HFFc6 (cell line): ENCODE measurements around the gene ITPR1. TPM values are rescaled to one million over a fixed set of nuclear protein-coding genes. Genes with fewer than 3 reads are reported as not detected.

Experiments used
- DNase-seq: peaks from one replicate; pipeline ENCODE4 v3.0.0-alpha.2; 2018
- H3K27ac Mint-ChIP-seq: 2 replicates; pipeline ENCODE4 v1.8.0; 2020; ENCODE audit warnings: mild to moderate bottlenecking, mixed read lengths
- H3K27me3 Mint-ChIP-seq: 2 replicates; pipeline ENCODE4 v1.8.0; 2021; ENCODE audit warnings: mild to moderate bottlenecking, moderate library complexity, mixed read lengths; ENCODE audit not compliant: insufficient read depth
- H3K36me3 Mint-ChIP-seq: 2 replicates; pipeline ENCODE4 v1.8.0; 2021; ENCODE audit warnings: low read depth, mixed read lengths
- H3K4me1 Mint-ChIP-seq: 2 replicates; pipeline ENCODE4 v1.8.0; 2020; ENCODE audit warnings: low read depth, mixed read lengths
- H3K4me3 Mint-ChIP-seq: 2 replicates; pipeline ENCODE4 v1.8.0; 2020; ENCODE audit warnings: mild to moderate bottlenecking, moderate library complexity, mixed read lengths
- H3K9me3 Mint-ChIP-seq: 2 replicates; pipeline ENCODE4 v1.8.0; 2020; ENCODE audit warnings: mild to moderate bottlenecking, mixed read lengths
- total RNA-seq, 6 experiments: library from RNA; stranded (reverse); fragmentation: NEBNext Ultra II Directional; extraction: Animal tissue kit (Norgen Biotek cat#: 25700); gene quantifications; 2 replicates in 1 of 6; 3 replicates in 5 of 6; pipeline ENCODE4 v1.2.3, GENCODE V29; 2021
- TF ChIP-seq, protein P1 (sequence below): fragments of 200-600 bp; sonication (generic); IDR thresholded peaks from 2 replicates; pipeline ENCODE4 v1.5.0; 2021; ENCODE audit warnings: antibody characterized with exemption, mild to moderate bottlenecking

ITPR1 gene
- total RNA-seq, 6 experiments from 2014 or later: 4.9 to 8.3 (median 6.1) TPM

DNA sequence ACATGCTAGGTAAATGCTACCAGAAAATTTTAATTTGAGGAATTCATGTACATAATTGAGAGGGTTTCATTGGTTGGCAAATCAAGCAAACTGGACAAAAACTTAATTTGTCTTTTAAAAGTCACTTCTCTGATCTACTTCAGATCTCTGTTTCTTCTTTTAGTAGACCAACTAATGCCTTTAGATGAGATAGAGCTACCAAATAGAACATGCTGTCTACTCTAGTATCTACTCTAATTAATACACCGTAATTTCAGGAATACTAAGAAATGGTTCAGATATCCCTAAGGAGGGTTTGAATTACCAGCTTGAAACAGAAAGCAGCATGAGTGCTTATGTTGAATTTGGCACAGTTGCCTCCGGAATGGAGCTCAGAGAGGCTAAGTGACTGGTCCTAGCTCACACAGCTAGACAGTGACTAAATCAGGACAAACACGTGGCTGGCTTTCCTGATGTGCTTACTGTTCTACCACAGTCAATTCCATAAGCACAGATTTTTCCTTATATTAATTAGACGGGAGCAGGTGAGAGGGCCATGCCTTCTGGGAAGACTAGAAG is 225.1 kb downstream of the ITPR1 start:
- TF ChIP-seq, protein P1, sequence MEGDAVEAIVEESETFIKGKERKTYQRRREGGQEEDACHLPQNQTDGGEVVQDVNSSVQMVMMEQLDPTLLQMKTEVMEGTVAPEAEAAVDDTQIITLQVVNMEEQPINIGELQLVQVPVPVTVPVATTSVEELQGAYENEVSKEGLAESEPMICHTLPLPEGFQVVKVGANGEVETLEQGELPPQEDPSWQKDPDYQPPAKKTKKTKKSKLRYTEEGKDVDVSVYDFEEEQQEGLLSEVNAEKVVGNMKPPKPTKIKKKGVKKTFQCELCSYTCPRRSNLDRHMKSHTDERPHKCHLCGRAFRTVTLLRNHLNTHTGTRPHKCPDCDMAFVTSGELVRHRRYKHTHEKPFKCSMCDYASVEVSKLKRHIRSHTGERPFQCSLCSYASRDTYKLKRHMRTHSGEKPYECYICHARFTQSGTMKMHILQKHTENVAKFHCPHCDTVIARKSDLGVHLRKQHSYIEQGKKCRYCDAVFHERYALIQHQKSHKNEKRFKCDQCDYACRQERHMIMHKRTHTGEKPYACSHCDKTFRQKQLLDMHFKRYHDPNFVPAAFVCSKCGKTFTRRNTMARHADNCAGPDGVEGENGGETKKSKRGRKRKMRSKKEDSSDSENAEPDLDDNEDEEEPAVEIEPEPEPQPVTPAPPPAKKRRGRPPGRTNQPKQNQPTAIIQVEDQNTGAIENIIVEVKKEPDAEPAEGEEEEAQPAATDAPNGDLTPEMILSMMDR: no peak
- Mint-ChIP-seq H3K27me3 (no peaks in the 10 kb centered on the region; the same call in 1 of the 2 replicates), H3K4me3 (no peak overlapping the region), H3K27ac (no peak overlapping the region; the same call in 1 of the 2 replicates), H3K9me3 (no peaks in the 10 kb centered on the region), H3K36me3 (no peaks in the 10 kb centered on the region), H3K4me1 (peaks cover 79% of the 10 kb centered on the region)
- DNase-seq: no peak

DNA sequence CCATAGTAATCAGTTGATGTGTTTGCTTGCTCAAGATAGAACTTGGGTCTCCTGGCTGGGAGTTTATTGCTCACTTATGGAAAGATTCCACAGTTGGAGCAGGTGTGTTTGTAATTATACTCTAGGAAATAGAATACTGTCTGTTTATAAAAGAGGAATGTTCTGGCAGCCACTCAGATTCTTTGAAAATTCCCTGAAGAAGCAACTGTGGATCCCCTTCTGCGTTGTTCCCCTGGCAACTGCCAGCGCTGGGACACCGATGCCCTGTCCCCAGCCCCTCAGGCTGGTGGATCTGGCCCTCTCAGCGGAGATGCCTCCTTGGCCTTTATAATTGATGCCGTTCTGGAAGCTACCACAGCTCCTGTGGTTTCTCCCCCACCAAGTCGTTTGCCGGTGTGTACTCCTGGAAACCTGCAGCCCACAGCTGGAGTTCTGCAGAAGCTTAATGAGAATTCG is 225.9 kb downstream of the ITPR1 start:
- H3K4me1 Mint-ChIP-seq: peaks cover 87% of the 10 kb centered on the region
- TF ChIP-seq, protein P1: no peak
- no peak overlapping the region for H3K4me3 Mint-ChIP-seq
- peak overlapping the region; percentile 8; the same call in 1 of the 2 replicates for H3K27ac Mint-ChIP-seq
- no peaks in the 10 kb centered on the region for H3K9me3 Mint-ChIP-seq
- H3K27me3 Mint-ChIP-seq: no peaks in the 10 kb centered on the region; the same call in 1 of the 2 replicates
- H3K36me3 Mint-ChIP-seq: no peaks in the 10 kb centered on the region
- no peak for DNase-seq

DNA sequence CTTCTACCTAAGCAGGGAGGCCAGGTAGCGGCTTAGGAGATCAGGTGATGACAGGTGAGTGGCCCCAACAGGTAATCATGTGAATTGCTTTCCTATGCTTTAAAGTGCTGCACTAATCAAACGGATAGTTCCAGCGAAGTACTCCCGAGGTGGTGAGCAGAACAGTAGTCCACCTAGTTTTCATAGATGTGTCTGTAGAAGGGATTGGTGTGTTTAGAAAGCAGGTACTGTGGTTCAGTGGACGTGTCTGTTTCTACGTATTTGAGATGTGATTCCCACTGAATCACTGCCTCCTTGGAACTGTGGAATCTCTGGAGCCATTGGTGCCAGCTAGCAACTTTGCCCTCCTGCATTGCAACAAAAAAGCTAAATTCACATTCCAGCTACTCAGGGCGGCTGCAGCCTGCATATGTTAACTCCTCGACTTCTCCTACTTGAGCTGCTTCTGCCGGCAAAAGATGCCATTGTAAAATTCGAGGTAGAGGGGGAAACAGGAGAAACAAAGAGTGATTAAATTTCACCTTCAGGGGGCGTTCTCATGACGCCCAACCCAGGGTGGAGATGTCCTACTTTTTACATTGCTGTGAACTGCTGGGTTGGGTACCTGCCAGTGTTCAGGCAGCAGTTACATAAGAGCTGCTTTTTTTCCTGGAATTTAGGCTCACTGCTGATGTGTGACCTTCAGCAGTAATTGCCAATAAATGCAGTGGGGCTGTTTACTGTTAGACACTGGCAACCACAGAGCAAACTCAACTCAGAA is 227.3 kb downstream of the ITPR1 start:
- TF ChIP-seq, protein P1: peak; percentile 71
- H3K4me1 Mint-ChIP-seq: peaks cover 89% of the 10 kb centered on the region
- no peaks in the 10 kb centered on the region for H3K36me3 Mint-ChIP-seq
- peak overlapping the region; percentile 63 for H3K4me3 Mint-ChIP-seq
- no peaks in the 10 kb centered on the region for H3K9me3 Mint-ChIP-seq
- peak overlapping the region; percentile 85 for H3K27ac Mint-ChIP-seq
- no peaks in the 10 kb centered on the region; the same call in 1 of the 2 replicates for H3K27me3 Mint-ChIP-seq
- DNase-seq: peak; percentile 55

DNA sequence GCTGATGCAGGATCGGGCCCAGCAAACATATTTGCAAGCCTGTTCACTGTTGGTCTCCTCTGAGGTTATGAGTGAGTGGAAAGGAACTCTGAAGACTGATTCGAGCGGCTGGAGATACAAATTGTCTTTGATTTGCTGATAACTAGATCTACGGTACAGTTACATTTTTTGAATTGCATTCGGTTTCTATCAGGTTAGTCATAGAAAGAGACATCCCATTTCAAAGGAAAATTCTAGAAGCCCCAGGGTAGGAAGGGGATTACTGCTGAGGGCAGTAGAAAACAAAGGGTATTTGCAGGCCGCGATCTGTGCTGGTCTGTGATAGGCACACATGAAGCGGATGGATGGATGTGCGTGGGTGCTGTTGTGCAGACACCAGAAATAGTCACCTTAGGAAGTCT is 228.4 kb downstream of the ITPR1 start:
- peak; percentile 94 for DNase-seq
- peak overlapping the region; percentile 46 for H3K4me3 Mint-ChIP-seq
- H3K27ac Mint-ChIP-seq: peak overlapping the region; percentile 84
- no peaks in the 10 kb centered on the region for H3K36me3 Mint-ChIP-seq
- TF ChIP-seq, protein P1: no peak
- peaks cover 84% of the 10 kb centered on the region for H3K4me1 Mint-ChIP-seq
- H3K27me3 Mint-ChIP-seq: no peaks in the 10 kb centered on the region; the same call in 1 of the 2 replicates
- no peaks in the 10 kb centered on the region for H3K9me3 Mint-ChIP-seq

DNA sequence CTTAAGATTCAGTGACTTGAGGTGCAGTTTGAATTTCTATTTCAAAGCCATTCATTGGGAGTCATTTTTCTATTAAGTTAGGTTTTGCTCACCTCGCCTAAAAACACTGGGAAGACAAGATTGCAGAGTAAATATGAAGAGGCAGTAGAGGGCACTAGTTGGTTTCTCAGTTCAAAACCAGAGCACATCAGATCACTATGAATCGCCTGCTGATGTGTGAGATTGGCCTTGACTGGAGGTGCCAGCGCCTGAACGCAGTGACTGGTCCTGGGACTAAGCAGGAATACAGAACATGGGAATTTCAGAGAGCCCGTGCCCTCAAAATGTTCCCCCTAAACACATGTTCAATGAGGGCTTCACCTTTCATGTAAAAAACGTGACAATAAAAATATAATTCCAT is 229.0 kb downstream of the ITPR1 start:
- Mint-ChIP-seq H3K4me1 (peaks cover 84% of the 10 kb centered on the region), H3K27me3 (no peaks in the 10 kb centered on the region; the same call in 1 of the 2 replicates), H3K36me3 (no peaks in the 10 kb centered on the region), H3K4me3 (peak overlapping the region; percentile 46; the same call in 1 of the 2 replicates), H3K9me3 (no peaks in the 10 kb centered on the region), H3K27ac (peak overlapping the region; percentile 84)
- DNase-seq: peak; percentile 74
- TF ChIP-seq, protein P1: peak; percentile 66
